ENCODE measurements around the gene ZNF74. TPM values are rescaled to one million over a fixed set of nuclear protein-coding genes. Genes with fewer than 3 reads are reported as not detected.
"Not testable (repeated sequence)": the region's sequence is repeated elsewhere in the genome, so short reads cannot be mapped to it uniquely, and the experiment has no call there.

The ZNF74 gene
- 54.2 and 55.1 TPM in 2 replicates for total RNA-seq
- long read RNA-seq, partial matches to known transcripts: 1 of 11 reads
- long read RNA-seq, other reads (novel, unspliced or antisense): 6 of 11 reads

DNA sequence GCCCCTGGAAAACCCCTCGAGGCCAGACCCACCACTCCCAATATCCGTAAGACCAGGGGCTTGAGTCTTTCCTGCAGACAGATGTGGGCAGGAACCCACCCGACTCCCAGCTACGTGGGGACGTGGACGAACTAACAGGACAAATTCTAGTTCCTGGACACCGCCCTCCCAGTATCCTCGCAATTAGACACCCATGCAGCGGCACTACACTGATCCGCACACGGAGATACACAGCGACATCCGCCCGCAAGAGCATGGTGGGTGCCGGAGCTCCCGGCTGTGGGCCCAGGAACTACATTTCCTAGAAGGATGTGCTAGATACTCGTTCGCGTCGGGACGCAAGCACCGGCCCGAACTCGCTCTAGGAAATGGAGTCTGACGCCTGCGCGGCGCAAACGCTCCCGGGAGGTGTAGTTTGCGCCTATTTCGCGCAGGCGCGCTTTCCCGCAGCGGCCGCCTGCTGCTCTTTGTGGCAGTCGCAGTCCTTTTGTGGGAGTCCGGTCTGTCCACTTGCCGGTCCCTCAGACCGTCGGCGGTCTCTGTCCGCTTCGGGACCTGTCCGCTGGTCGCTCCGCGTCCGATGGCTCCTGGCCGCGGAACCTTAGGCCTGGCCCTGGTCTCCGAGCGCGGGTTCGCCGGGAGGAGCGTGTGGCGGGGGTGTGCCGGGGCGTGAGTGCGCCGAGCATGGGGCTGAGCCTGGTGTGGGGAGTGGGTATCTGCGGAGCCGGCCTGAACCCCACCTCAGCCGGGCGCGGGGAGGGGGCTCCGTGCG, at the start of gene ZNF74:
TSS of gene ZNF74 (plus strand) at position 447 of the 772 bp plus-strand sequence. CDS start 478 bp downstream, outside the sequence.
- TF ChIP-seq, protein P1, sequence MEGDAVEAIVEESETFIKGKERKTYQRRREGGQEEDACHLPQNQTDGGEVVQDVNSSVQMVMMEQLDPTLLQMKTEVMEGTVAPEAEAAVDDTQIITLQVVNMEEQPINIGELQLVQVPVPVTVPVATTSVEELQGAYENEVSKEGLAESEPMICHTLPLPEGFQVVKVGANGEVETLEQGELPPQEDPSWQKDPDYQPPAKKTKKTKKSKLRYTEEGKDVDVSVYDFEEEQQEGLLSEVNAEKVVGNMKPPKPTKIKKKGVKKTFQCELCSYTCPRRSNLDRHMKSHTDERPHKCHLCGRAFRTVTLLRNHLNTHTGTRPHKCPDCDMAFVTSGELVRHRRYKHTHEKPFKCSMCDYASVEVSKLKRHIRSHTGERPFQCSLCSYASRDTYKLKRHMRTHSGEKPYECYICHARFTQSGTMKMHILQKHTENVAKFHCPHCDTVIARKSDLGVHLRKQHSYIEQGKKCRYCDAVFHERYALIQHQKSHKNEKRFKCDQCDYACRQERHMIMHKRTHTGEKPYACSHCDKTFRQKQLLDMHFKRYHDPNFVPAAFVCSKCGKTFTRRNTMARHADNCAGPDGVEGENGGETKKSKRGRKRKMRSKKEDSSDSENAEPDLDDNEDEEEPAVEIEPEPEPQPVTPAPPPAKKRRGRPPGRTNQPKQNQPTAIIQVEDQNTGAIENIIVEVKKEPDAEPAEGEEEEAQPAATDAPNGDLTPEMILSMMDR (conservative IDR thresholded peaks at IDR 0.05): no peak
- peak within 1 kb of the TSS; percentile 94 for H3K4me3 Mint-ChIP-seq
- H3K36me3 Mint-ChIP-seq (ENCODE audit: low read depth): peaks cover 8% of the 10 kb centered on the region
- DNase-seq (ENCODE audit: low read depth, low spot score): peak; percentile 81
- peak within 1 kb of the TSS; percentile 94 for H3K27ac Mint-ChIP-seq (ENCODE audit: unreplicated experiment)
- H3K4me1 Mint-ChIP-seq: peaks cover 47% of the 10 kb centered on the region
- no peaks in the 10 kb centered on the region for H3K9me3 Mint-ChIP-seq
- no peaks in the 10 kb centered on the region for H3K27me3 Mint-ChIP-seq (ENCODE audit: low read depth)

- not testable (repeated sequence) for H3K4me3 Mint-ChIP-seq; H3K9me3 Mint-ChIP-seq; H3K27me3 Mint-ChIP-seq (ENCODE audit: low read depth); DNase-seq (ENCODE audit: low read depth, low spot score); H3K36me3 Mint-ChIP-seq (ENCODE audit: low read depth); H3K4me1 Mint-ChIP-seq; H3K27ac Mint-ChIP-seq (ENCODE audit: unreplicated experiment)
Measured at GRCh38 chr22:20346553-20346952, 47.4 kb upstream of the ZNF74 start.

DNA sequence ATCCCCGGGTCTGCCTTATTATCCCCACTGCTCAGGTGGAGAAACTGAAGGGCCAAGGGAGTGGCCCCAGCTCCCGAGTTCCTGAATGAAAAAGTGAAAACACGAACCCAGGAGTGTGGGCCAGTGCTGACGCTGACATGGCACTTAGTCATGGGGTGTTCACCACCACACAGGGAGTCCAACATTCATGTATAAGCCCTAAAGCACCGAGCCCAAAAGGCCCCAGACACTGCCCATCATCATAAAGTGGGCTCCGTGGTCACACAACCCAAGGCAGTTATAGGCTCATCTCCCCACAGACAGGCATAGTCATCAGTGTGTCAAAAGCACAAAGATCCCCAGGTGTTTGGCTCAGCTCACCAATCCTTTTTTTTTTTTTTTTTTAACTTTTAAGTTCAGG, 41.4 kb upstream of the ZNF74 start:
- H3K27me3 Mint-ChIP-seq (ENCODE audit: low read depth); H3K4me1 Mint-ChIP-seq; H3K4me3 Mint-ChIP-seq; H3K36me3 Mint-ChIP-seq (ENCODE audit: low read depth); H3K27ac Mint-ChIP-seq (ENCODE audit: unreplicated experiment); DNase-seq (ENCODE audit: low read depth, low spot score); H3K9me3 Mint-ChIP-seq: not testable (repeated sequence)

GRCh38 chr22:20354238-20354975, 39.5 kb upstream of the ZNF74 start:
- Mint-ChIP-seq H3K27me3 (ENCODE audit: low read depth) (no peaks in the 10 kb centered on the region), H3K4me1 (no peaks in the 10 kb centered on the region), H3K9me3 (no peaks in the 10 kb centered on the region), H3K36me3 (ENCODE audit: low read depth) (peaks cover 4% of the 10 kb centered on the region), H3K27ac (ENCODE audit: unreplicated experiment) (no peak overlapping the region), H3K4me3 (peak overlapping the region; percentile 57)
- DNase-seq (ENCODE audit: low read depth, low spot score): no peak
- TF ChIP-seq, protein P1 (conservative IDR thresholded peaks at IDR 0.05): no peak

- H3K36me3 Mint-ChIP-seq (ENCODE audit: low read depth); H3K4me3 Mint-ChIP-seq; DNase-seq (ENCODE audit: low read depth, low spot score); H3K4me1 Mint-ChIP-seq; H3K9me3 Mint-ChIP-seq; H3K27me3 Mint-ChIP-seq (ENCODE audit: low read depth); H3K27ac Mint-ChIP-seq (ENCODE audit: unreplicated experiment): not testable (repeated sequence)
Measured at GRCh38 chr22:20355939-20356636, 37.9 kb upstream of the ZNF74 start.

- not testable (repeated sequence) for H3K9me3 Mint-ChIP-seq; H3K27me3 Mint-ChIP-seq (ENCODE audit: low read depth); H3K4me3 Mint-ChIP-seq; H3K27ac Mint-ChIP-seq (ENCODE audit: unreplicated experiment); H3K4me1 Mint-ChIP-seq; DNase-seq (ENCODE audit: low read depth, low spot score); H3K36me3 Mint-ChIP-seq (ENCODE audit: low read depth)
Measured at GRCh38 chr22:20356906-20357305, 37.0 kb upstream of the ZNF74 start.

DNA sequence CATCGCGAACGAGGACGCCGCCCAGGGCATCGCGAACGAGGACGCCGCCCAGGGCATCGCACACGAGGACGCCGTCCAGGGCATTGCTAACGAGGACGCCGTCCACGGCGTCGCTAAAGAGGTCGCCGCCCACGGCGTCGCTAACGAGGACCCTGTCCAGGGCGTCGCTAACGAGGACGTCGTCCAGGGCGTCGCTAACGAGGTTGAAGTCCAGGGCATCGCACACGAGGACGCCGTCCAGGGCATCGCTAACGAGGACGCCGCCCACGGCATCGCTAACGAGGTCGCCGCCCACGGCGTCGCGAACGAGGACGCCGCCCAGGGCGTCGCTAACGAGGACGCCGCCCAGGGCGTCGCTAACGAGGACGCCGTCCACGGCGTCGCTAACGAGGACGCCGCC, 36.0 kb upstream of the ZNF74 start:
- not testable (repeated sequence) for H3K4me1 Mint-ChIP-seq; H3K27me3 Mint-ChIP-seq (ENCODE audit: low read depth); H3K36me3 Mint-ChIP-seq (ENCODE audit: low read depth); DNase-seq (ENCODE audit: low read depth, low spot score); H3K4me3 Mint-ChIP-seq; H3K9me3 Mint-ChIP-seq; H3K27ac Mint-ChIP-seq (ENCODE audit: unreplicated experiment)

GRCh38 chr22:20358503-20359239, 35.3 kb upstream of the ZNF74 start:
- DNase-seq (ENCODE audit: low read depth, low spot score); H3K4me1 Mint-ChIP-seq; H3K9me3 Mint-ChIP-seq; H3K36me3 Mint-ChIP-seq (ENCODE audit: low read depth); H3K27ac Mint-ChIP-seq (ENCODE audit: unreplicated experiment); H3K27me3 Mint-ChIP-seq (ENCODE audit: low read depth); H3K4me3 Mint-ChIP-seq: not testable (repeated sequence)

DNA sequence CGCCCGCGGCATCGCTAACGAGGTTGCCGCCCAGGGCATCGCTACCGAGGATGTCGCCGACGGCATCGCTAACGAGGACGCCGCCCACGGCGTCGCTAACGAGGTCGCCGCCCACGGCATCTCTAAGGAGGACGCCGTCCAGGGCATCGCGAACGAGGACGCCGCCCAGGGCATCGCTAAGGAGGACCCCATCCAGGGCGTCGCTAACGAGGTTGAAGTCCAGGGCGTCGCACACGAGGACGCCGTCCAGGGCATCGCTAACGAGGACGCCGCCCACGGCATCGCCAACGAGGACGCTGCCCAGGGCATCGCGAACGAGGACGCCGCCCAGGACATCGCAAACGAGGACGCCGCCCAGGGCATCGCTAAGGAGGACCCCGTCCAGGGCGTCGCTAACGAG, 33.7 kb upstream of the ZNF74 start:
- H3K27me3 Mint-ChIP-seq (ENCODE audit: low read depth); H3K27ac Mint-ChIP-seq (ENCODE audit: unreplicated experiment); DNase-seq (ENCODE audit: low read depth, low spot score); H3K4me1 Mint-ChIP-seq; H3K9me3 Mint-ChIP-seq; H3K36me3 Mint-ChIP-seq (ENCODE audit: low read depth); H3K4me3 Mint-ChIP-seq: not testable (repeated sequence)

- not testable (repeated sequence) for DNase-seq (ENCODE audit: low read depth, low spot score); H3K4me3 Mint-ChIP-seq; H3K27me3 Mint-ChIP-seq (ENCODE audit: low read depth); H3K4me1 Mint-ChIP-seq; H3K36me3 Mint-ChIP-seq (ENCODE audit: low read depth); H3K9me3 Mint-ChIP-seq; H3K27ac Mint-ChIP-seq (ENCODE audit: unreplicated experiment)
Measured at GRCh38 chr22:20360866-20361751, 32.8 kb upstream of the ZNF74 start.
